ENCODE measurements around the gene SUSD3. TPM values are rescaled to one million over a fixed set of nuclear protein-coding genes. Genes with fewer than 3 reads are reported as not detected.

SUSD3 gene
- total RNA-seq, 1 donor from 2014 or later = 9.1 TPM

GRCh38 chr9:93092251-93092991 is 33.9 kb downstream of the SUSD3 start:
- CTCF ChIA-PET = interaction anchor here (0.5 kb wide), 1 partner anchor 49 kb away, joined by 3 read pairs; no protein-coding TSS in a partner anchor

GRCh38 chr9:93093127-93093876 is 34.8 kb downstream of the SUSD3 start:
- ATAC-seq (ENCODE audit: low read depth) = no peak
- Mint-ChIP-seq H3K4me1 (peaks cover 76% of the 10 kb centered on the region), H3K36me3 (ENCODE audit: low read depth) (peaks cover 14% of the 10 kb centered on the region), H3K9me3 (peaks cover 4% of the 10 kb centered on the region), H3K4me3 (peak overlapping the region; percentile 63), H3K27me3 (no peaks in the 10 kb centered on the region), H3K27ac (peak overlapping the region; percentile 99)
- DNase-seq = no peak
- POLR2A ChIA-PET = interaction anchor here (0.6 to 4.7 kb wide), 2 partner anchors 29 to 39 kb away, joined by 5 to 53 read pairs; no protein-coding TSS in a partner anchor
- TF ChIP-seq CTCF (IDR thresholded peaks at IDR 0.05) = no peak
- CTCF ChIA-PET = no interaction called here
- intact Hi-C loops (cut with micrococcal nuclease) = loop anchor here (10.0 kb wide), 1 partner anchor 361 kb away; the partner anchor contains the start of genes FAM120A and FAM120AOS

More at GRCh38 chr9:93092251-93092991, 33.9 kb downstream of the SUSD3 start:
- DNase-seq = peak; percentile 9
- intact Hi-C loops (cut with micrococcal nuclease) = loop anchor here (10.0 kb wide), 1 partner anchor 362 kb away; the partner anchor contains the start of genes FAM120A and FAM120AOS
- no peak for TF ChIP-seq CTCF (IDR thresholded peaks at IDR 0.05)
- Mint-ChIP-seq H3K9me3 (peaks cover 4% of the 10 kb centered on the region), H3K4me3 (peak overlapping the region; percentile 24), H3K27me3 (no peaks in the 10 kb centered on the region), H3K36me3 (ENCODE audit: low read depth) (peaks cover 16% of the 10 kb centered on the region), H3K4me1 (peaks cover 69% of the 10 kb centered on the region), H3K27ac (peak overlapping the region; percentile 72)
- ATAC-seq (ENCODE audit: low read depth) = no peak
- POLR2A ChIA-PET = interaction anchor here (0.6 to 4.7 kb wide), 4 partner anchors 26 to 38 kb away, joined by 3 to 53 read pairs (median 4); no protein-coding TSS in a partner anchor

- peaks cover 84% of the 10 kb centered on the region for H3K4me1 Mint-ChIP-seq
- no peak for TF ChIP-seq CTCF (IDR thresholded peaks at IDR 0.05)
- intact Hi-C loops (cut with micrococcal nuclease) = loop anchor here (1.0 to 10.0 kb wide), 3 partner anchors 36 to 361 kb away; partner anchors contain the start of genes FAM120A, FAM120AOS and SUSD3
- ATAC-seq (ENCODE audit: low read depth) (no peak), DNase-seq (no peak)
- H3K27me3 Mint-ChIP-seq = no peaks in the 10 kb centered on the region
- ChIA-PET CTCF (no interaction called here), POLR2A (interaction anchor here (0.7 to 4.7 kb wide), 11 partner anchors 9 to 130 kb away, joined by 3 to 53 read pairs (median 6); partner anchors contain the start of gene SUSD3)
- peaks cover 4% of the 10 kb centered on the region for H3K9me3 Mint-ChIP-seq
- peak overlapping the region; percentile 99 for H3K27ac Mint-ChIP-seq
- peaks cover 7% of the 10 kb centered on the region for H3K36me3 Mint-ChIP-seq (ENCODE audit: low read depth)
- H3K4me3 Mint-ChIP-seq = peak overlapping the region; percentile 86
Measured at GRCh38 chr9:93093877-93094657, 35.6 kb downstream of the SUSD3 start.

- H3K36me3 Mint-ChIP-seq (ENCODE audit: low read depth) = peaks cover 7% of the 10 kb centered on the region
- TF ChIP-seq CTCF (IDR thresholded peaks at IDR 0.05) = no peak
- H3K4me1 Mint-ChIP-seq = peaks cover 86% of the 10 kb centered on the region
- POLR2A ChIA-PET = interaction anchor here (0.7 to 4.7 kb wide), 19 partner anchors 9 to 424 kb away, joined by 3 to 53 read pairs (median 5); partner anchors contain the start of genes FAM120AOS, IPPK, NINJ1 and SUSD3
- DNase-seq (peak; percentile 52), ATAC-seq (ENCODE audit: low read depth) (no peak)
- peak overlapping the region; percentile 99 for H3K27ac Mint-ChIP-seq
- CTCF ChIA-PET = no interaction called here
- H3K27me3 Mint-ChIP-seq = no peaks in the 10 kb centered on the region
- H3K4me3 Mint-ChIP-seq = peak overlapping the region; percentile 86
- H3K9me3 Mint-ChIP-seq = peaks cover 4% of the 10 kb centered on the region
- intact Hi-C loops (cut with micrococcal nuclease) = loop anchor here (1.0 to 10.0 kb wide), 7 partner anchors 30 to 472 kb away; partner anchors contain the start of genes FAM120A, FAM120AOS, SUSD3 and ZNF484
Measured at GRCh38 chr9:93094658-93095204, 36.2 kb downstream of the SUSD3 start.

Measured in activated B cell treated with CpG ODN at 0.5 μM for 24 hours (primary cell).